Right renal pelvis (tissue), 4 donors: ENCODE results near the gene AARSD1. TPM values are rescaled to one million over a fixed set of nuclear protein-coding genes. Genes with fewer than 3 reads are reported as not detected.
"Not testable (repeated sequence)": the region's sequence is repeated elsewhere in the genome, so short reads cannot be mapped to it uniquely, and the experiment has no call there.

Experiments used
- DNase-seq, 4 donors: peaks; one replicate each; pipeline ENCODE4 v3.0.0-alpha.2; 2013; ENCODE audit warnings: low read depth in 4 of 4, low spot score in 3 of 4, missing footprints in 1 of 4
- polyA plus RNA-seq, 4 donors: library from polyadenylated mRNA; unstranded; fragments of 120-200 nt; gene quantifications; one replicate each; pipeline ENCODE4 v1.2.1, GENCODE V29; 2013; ENCODE audit not compliant: insufficient read length in 4 of 4

The AARSD1 gene
- polyA plus RNA-seq, 4 donors: 47.6 to 56.2 (median 52.2) TPM

GRCh38 chr17:42982266-42982665 is 18.0 kb upstream of the AARSD1 start:
- no peak for DNase-seq

GRCh38 chr17:42980766-42981397 is 16.6 kb upstream of the AARSD1 start:
- no peak for DNase-seq

GRCh38 chr17:42980274-42980765 is 16.1 kb upstream of the AARSD1 start, which contains the start of gene RUNDC1:
TSS of gene RUNDC1 (plus strand) at chr17:42980565. CDS start at chr17:42980577, 12 bp downstream.
- peak; percentile 71 to 91 (median 83) for DNase-seq

GRCh38 chr17:42979511-42980273 is 15.4 kb upstream of the AARSD1 start, which contains the start of gene PTGES3L:
TSS of gene PTGES3L (minus strand) at chr17:42980080. CDS start at chr17:42980053, 27 bp downstream.
- no peak for DNase-seq

- DNase-seq: not testable (repeated sequence)
Observed at GRCh38 chr17:42975701-42976100, 11.4 kb upstream of the AARSD1 start.

GRCh38 chr17:42975265-42975664 is 11.0 kb upstream of the AARSD1 start:
- DNase-seq: no peak

- not testable (repeated sequence) for DNase-seq
Observed at GRCh38 chr17:42973323-42973722, 9.1 kb upstream of the AARSD1 start.

GRCh38 chr17:42971589-42971988 is 7.3 kb upstream of the AARSD1 start:
- DNase-seq: no peak

- no peak for DNase-seq
Observed at GRCh38 chr17:42969001-42969581, 4.8 kb upstream of the AARSD1 start.

GRCh38 chr17:42967925-42968324 is 3.7 kb upstream of the AARSD1 start:
- DNase-seq: no peak

- DNase-seq: no peak
Observed at GRCh38 chr17:42953669-42954068, 10.6 kb downstream of the AARSD1 start.

GRCh38 chr17:42950044-42950783 is 14.0 kb downstream of the AARSD1 start:
- no peak for DNase-seq

GRCh38 chr17:42946812-42947211 is 17.4 kb downstream of the AARSD1 start:
- DNase-seq: no peak

GRCh38 chr17:42944211-42944610 is 20.0 kb downstream of the AARSD1 start:
- no peak for DNase-seq

GRCh38 chr17:42937712-42938596 is 26.3 kb downstream of the AARSD1 start:
- peak in 2 of 4 donors; percentile 33 for DNase-seq

GRCh38 chr17:42929497-42929844 is 34.8 kb downstream of the AARSD1 start:
- no peak for DNase-seq

GRCh38 chr17:42928714-42929496 is 35.3 kb downstream of the AARSD1 start:
- DNase-seq: peak in 1 of 4 donors; percentile 31

GRCh38 chr17:42924891-42925290 is 39.4 kb downstream of the AARSD1 start:
- DNase-seq: no peak

- DNase-seq: not testable (repeated sequence)
Observed at GRCh38 chr17:42923472-42923871, 40.8 kb downstream of the AARSD1 start.
